Tibial nerve (tissue), 4 donors: ENCODE results near the gene METTL8.

Source experiments
- CTCF ChIP-seq, 5 experiments: fragments of 200-600 bp in 3 of 5; fragments of 450-650 bp in 2 of 5; sonication (generic) in 3 of 5; IDR thresholded peaks; one replicate each; pipeline ENCODE4 v1.5.1; 2016 to 2019; ENCODE audit warnings: antibody characterized with exemption in 5 of 5, mild to moderate bottlenecking in 3 of 5, moderate library complexity in 2 of 5
- EP300 ChIP-seq, 2 donors: sonication (generic); formaldehyde crosslinking; IDR thresholded peaks; one replicate each; pipeline ENCODE4 v1.6.1; 2017; ENCODE audit warnings: antibody characterized with exemption in 2 of 2, mild to moderate bottlenecking in 1 of 2
- POLR2A ChIP-seq, 2 donors: fragments of 450-650 bp; IDR thresholded peaks; one replicate each; pipeline ENCODE4 v1.6.1; 2017; ENCODE audit warnings: antibody characterized with exemption in 2 of 2, mild to moderate bottlenecking in 2 of 2, moderate library complexity in 2 of 2

- TF ChIP-seq EP300 (IDR thresholded peaks at IDR 0.05), result no peak
- no peak for TF ChIP-seq POLR2A (IDR thresholded peaks at IDR 0.05)
- TF ChIP-seq CTCF (IDR thresholded peaks at IDR 0.05), result no peak
Observed at GRCh38 chr2:171401947-171402346, 31.8 kb downstream of the METTL8 start.
